NCI-H1048 (cell line): ENCODE results near the gene TAAR1.
"Not testable (repeated sequence)": the region's sequence is repeated elsewhere in the genome, so short reads cannot be mapped to it uniquely, and the experiment has no call there.

ENCODE experiments used
- DNase-seq: peaks from one replicate; lab custom pipeline; 2025; lab: John Stamatoyannopoulos, UW

Gene TAAR1

DNA sequence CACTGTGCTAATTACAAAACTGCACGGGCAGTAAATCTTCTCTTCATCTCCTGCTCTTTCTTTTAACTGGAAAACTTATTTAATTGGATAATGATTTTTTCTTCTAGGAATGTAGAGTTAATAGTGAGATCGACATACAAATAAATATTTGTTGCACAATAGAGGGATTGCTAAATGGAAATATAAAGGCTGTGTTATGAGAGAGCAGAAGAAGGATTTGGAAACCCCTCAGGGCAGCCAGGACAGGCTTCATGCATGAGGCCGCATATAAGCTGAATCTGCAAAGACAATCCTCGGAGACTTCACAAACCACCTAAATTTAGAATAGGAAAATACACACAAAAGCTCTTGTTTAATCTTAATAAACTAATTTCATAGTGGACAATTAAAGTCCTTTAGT lies 2.9 kb upstream of the TAAR1 start:
- no peak for DNase-seq

DNA sequence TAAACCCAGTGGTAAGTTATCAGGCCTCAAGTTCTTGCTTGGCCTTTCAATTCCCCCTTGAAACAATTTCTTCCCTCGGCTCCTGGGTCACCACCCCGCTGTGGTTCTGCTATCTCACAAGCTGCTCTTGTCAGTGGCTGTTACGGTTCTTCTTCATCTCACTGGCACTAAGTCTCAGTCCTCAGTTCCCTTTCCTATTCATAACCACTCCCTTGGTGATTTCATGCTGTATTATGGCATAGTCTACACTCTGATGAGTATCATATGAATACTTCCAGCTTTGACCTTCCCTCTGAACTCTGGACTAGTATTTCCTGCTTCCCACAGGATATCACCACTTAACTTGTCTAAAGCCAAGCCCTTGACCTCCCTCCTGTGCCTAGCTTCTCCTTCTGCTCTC lies 7.9 kb downstream of the TAAR1 start:
- no peak for DNase-seq

DNA sequence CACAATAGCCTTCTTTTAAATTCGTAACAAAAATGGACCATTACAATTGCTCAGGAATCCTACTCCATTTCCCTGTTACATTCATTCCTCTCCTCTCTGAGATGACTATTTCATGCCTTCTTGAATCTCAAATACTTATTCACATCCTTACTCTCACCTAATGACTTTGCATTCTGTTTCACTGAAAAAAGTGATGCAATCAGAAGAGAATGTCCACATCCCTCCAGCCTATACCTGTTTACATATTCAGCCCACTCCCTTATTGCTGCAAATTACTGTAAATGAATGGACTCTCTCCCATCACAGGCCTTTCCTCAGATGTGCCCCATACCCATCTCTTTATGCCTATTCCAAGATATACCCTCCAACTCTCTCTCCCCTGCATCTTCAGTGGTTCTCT lies 8.6 kb downstream of the TAAR1 start:
- no peak for DNase-seq

DNA sequence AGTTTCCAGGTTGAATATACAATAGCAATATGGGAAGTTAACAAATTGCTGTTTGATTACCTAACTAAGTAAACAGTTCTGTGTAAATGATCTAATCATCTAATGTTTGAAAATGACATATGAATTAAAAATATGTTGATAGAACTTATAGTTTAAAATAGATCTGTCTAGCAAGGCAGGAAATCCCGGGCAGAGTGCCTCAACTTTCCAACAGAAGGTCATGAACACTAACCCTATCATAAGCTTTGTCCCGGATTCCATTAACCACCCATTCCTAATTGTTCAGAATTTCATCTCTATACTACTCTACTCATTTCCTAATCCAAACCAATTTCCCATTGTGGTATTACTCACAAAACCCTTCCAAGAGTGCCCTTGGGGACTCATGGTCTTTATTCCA lies 10.2 kb downstream of the TAAR1 start:
- DNase-seq, result no peak

DNA sequence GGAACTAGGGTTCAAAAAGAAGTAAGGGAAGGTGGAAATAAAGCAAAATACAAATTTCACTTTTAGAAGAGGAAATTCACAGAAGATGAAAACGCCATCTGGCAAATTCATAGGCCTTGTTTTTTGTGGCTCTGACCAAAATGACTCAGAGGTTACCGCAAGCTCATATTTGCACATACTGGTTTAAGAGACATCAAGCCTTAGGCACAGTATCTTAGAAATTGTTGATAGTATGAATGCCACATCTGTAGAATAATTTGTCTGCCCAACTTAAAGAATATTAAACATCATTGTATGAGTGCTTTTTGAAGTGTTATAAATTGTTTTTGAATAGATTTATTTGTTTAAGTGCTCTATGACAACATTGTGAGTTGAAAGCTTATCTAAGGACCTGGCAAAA lies 10.6 kb downstream of the TAAR1 start:
- no peak for DNase-seq

DNA sequence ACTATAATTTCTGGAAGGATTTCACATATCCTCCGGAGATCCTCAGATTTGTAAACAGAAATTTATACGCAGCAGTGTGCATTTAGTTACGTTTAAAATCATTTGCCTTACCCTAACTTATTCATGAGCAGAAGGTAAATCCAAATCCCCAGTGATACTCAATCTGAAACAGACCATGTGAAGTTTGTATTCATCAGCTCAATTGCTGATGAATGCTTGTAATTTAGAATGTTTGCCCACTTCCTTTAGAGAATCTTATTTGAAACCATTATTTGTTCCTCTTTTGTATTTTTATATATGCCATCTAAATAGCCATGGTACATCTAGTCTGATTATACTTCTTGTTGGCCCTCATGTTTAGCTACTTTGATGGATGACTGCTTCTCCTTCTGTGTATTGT lies 15.4 kb downstream of the TAAR1 start:
- DNase-seq, result no peak

DNA sequence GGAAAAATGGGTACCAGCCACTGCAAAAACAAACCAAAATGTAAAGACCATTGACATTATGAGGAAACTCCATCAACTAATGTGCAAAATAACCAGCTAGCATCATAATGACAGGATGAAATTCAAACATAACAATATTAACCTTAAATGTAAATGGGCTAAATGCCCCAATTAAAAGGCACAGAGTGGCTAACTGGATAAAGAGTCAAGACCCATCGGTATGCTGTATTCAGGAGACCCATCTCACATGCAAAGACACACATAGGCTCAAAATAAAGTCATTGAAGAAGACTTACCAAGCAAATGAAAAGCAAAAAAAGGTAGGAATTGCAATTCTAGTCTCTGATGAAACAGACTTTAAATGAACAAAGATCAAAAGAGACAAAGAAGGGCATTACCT lies 21.8 kb downstream of the TAAR1 start:
- DNase-seq, result not testable (repeated sequence)

DNA sequence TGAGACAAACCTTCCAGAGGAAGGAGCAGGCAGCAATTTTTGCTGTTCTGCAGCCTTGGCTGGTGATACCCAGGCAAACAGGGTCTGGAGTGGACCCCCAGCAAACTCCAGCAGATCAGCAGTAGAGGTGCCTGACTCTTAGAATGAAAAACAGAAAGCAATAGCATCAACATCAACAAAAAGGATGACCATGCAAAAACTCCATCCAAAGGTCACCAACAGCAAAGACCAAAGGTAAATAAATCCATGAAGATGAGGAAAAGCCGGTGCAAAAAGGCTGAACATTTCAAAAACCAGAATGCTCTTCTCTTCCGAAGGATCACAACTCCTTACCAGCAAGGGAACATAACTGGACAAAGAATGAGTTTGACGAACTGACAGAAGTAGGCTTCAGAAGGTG lies 23.1 kb downstream of the TAAR1 start:
- DNase-seq, result not testable (repeated sequence)

DNA sequence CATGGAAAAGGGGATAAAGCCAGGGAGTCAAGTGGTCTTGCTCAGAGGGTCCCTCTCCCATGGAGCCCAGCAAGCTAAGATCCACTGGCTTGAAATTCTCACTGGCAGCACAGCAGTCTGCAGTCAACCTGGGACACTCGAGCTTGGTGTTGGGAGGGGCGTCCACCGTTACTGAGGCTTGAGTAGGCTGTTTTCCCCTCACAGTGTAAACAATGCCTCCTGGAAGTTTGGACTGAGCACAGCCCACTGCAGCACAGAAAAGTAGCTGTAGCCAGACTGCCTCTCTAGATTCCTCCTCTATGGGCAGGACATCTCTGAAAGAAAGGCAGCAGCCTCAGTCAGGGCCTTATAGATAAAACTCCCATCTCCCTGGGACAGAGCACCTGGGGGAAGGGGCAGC lies 23.7 kb downstream of the TAAR1 start:
- not testable (repeated sequence) for DNase-seq

DNA sequence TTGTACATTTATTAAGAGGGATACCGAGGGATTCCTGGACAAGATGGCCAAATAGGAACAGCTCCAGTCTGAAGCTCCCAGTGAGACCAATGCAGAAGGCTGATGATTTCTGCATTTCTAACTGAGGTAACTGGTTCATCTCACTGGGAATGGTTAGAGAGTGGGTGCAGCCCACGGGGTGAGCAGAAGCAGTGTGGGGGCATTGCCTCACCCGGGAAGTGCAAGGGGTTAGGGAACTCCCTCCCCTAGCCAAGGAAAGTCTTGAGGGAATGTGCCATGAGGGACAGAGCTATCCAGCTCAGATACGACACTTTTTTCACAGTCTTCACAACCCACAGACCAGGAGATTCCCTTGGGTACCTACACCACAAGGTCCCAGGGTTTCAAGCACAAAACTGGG lies 24.2 kb downstream of the TAAR1 start:
- DNase-seq, result no peak

DNA sequence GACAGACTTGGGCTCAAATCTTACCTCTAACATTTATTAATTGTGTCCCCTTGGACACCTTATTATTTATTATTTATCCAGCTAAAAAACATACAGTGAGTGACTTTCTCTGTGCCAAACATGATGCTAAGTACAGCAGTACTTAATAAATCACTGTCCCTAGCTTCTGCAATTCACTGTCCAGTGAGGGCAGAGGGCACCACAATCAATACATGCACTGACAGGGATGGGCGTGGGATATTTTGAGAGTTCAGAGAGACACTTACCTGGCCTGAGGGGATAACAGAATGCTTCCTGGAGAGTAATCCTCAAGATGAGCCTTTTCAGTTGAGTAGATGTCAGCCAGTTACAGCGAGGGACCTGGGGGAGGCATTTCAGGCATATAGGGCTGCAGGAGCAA lies 25.6 kb downstream of the TAAR1 start:
- DNase-seq, result no peak

DNA sequence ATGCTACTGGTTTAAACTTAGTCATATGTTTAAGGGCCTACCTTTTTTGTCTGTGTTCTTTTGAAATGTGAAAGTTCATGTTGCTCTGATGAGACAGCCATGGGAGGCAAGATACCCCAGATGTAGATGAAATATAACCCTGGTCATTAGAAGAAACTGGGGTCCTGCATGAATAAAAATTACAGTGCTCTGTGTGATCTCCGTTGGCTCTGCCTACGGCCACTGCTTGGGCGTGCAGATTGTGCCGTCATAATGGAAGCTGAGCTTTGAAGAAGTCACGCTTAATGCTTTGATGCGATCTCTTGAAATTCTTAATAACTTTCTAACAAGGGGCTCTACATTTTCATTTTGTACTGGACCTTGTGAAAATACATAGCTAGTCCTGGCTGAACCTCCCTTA lies 34.8 kb downstream of the TAAR1 start, which contains the start of gene TAAR2:
Gene TAAR2, minus strand, starts transcription at position 101 of the 400 bp plus-strand sequence. Its CDS starts 0 bp downstream, at position 101.
- no peak for DNase-seq

DNA sequence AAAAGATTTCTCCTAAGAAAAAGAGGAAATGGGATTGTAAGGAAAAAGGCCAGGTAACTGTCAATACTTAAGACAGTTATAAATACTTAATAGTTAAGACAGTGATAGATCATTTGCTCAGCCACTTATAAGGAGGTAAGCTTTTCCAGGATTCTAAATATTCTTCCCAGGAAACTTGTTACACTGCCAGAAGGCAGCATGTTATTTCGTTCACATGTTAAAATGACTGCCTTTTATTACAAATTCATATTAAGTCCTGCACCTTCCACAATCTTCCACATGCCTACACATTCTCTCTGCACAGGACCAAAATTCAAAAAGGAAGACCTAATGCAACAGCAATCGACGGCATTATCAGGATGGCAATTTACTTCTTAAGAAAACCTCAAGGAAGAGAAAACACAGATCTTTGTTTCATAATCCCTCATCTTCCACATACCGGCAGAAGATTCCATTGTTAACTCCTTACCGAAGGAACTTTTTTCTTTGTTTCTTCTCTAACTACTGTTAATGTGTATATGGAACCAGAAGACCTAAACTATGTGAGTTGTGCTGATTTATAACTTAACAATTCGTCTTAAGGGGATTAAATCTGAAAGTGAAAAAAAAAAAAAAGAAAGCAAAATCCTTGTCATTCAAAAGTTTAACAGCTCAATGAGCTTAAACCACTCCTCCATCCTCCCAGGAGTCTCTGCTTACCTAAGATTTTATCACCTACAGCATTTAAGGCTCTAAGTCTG lies 35.7 kb downstream of the TAAR1 start:
- no peak for DNase-seq

DNA sequence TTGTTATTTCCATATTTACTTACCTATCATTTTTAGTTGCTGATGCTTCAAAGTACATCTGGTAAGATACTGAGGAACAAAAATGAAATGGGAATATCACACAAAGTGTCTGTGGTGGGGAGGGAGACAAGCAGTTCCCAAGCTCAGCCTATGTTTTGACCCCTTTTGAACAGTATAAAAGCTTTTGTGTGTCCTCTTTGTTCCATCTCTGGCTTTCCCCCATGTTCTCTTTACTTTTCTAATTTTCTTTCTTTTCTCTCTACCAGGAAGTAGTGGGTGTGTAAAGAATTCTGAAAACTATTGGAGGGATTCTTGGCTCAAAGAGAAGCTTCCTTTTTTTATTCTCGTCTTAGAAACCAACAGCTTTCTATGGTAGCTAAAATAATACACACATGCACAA lies 42.3 kb downstream of the TAAR1 start:
- DNase-seq, result no peak

DNA sequence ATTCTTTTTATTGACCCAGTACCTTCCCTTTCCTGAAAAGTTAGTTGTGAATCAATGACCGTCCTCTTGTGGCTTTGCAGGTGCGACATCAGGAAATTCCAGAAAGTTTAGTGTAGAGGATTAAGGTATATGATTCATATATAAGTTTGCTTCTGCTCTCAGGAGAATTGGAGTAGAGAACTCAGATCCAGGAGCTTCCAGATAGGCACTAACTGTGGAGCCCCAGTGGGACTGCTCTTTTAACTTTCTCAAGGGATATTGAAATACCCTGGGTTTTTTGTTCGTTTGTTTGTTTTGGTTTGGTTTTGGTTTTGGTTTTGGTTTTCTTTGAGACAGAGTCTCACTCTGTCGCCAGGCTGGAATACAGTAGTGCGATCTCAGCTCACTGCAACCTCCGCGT lies 44.4 kb downstream of the TAAR1 start:
- no peak for DNase-seq

DNA sequence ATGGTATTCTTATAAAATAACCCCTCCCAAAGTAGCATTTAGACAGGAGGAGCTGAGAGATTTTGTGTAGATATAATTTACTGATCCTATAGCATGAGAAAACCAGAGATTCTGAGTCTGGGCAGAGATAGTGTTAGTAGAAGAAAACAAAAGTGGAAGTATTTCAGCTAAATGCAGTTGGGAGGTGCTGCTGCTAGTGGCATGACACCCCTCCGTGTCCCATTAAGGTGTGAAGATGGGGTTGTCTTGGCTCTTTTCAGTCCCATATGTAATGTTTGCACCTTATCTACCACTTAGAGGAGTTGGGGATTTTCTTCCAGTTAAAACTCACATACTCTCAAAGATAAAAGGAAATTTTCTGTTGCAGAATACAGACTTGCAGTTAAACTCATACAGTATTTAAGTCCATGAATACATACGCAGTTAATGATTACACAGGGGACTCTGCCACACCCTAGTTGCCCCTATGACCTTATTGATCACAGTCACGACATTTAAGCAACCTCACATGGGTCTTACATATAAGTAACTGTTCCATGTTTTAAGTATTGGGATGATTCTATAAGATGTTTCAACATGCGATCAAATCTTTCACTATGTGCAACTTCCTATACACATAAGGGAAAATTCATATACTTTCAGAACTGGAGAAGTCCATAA lies 46.4 kb downstream of the TAAR1 start:
- DNase-seq, result no peak

DNA sequence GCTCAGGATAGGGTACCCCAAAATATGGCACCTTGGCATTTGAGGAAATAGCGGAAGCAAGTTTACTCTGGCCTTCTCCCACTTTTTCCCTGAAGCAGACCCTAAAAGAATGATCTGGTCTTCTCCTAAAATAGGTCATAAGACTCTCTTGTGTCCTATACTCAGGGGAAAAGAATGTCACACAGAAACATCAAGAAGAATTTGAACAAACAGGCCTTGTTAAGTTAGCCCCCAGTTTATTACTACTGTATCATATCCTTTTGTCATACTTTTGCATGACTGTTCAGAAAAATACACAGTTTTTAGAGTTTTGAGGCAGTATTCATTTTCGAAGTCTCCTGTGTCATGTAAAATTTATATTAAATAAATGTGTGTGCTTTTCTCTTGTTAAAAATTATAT lies 47.4 kb downstream of the TAAR1 start:
- DNase-seq, result no peak

DNA sequence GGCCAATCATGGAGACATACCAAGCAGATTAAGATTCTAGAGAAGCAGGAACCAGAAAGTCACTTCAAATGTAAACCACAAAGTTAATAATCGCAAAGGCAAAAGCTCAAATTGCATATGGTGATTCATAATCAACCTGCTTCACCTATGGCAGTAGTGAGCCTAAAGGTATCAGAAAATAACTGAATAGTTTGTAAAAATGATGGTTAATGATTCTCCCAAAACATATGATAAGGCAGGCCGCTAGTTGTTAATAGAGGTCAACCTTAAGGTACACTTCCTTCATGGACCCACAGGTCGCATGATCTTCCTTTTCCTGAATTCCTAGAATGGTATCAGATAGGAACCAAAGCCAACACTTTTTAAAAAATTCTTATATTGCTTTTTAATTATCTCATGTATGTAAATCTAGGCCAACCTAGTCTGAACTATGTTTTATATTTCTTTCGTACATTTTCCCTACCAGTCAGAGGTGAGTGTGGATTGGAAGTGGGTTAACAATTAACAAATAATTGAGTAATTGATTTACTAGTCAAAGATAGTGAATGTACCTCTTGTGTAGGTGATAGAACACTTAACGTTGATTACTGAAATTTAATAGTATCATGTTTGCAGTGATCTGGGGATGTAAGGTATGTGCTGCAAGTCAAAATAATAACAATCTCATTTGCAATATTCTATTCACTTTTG lies 51.3 kb downstream of the TAAR1 start:
- no peak for DNase-seq

DNA sequence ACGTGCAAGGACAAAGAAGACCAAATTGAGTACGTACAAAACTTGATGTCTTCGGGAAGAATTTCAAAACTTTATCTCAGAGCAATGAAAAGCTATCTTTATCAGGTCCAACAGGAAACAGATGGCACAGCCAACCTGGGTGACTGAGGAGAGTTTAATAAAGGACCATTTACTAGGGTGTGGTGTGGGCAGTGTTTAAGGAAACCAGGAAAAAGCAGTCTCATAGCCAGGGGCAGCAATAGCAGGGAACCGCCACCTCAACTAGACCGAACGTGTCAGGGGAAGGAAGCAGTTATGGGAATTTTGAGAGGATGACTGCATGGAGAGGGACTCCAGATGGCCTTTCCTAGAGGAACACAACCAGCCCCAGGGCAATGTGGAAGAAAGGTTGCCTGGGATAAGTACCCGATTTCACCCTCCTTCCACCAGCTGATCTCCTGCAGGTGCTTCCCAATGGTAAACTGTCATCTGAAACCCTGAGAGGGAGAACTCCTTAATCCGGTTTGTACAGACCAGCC lies 54.3 kb downstream of the TAAR1 start:
- no peak for DNase-seq

DNA sequence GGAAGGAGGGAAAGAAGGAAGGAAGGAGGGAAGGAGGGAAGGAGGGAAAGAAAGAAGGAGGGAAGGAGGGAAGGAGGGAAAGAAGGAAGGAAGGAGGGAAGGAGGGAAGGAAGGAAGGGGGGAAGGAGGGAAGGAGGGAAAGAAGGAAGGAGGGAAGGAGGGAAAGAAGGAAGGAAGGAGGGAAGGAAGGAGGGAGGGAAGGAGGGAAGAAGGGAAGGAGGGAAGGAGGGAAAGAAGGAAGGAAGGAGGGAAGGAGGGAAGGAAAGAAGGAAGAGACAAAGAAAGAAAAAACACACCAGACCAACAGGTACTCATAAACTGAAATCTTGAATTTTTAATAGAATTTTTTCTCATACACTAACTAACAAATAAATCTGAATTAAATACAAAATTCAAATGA lies 58.1 kb downstream of the TAAR1 start:
- not testable (repeated sequence) for DNase-seq

DNA sequence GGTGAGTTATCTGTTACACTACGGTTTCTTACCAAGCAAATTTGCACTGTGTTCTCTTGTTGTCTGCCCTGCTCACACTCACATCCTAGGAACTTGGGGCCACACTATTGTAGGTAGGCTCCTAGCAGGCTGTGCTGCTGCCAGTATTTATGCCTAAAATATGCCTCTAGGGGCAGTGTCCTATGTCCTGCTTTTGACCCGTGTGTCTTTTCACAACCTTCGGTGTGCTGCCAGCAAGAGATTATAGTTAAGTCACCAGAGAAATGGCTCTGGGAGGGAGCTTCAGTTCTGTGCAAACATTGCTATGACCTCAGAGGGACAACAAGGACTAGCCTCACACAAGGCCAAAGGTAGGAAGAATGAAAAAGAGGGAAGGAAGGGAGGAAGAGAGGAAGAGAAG lies 60.5 kb downstream of the TAAR1 start:
- no peak for DNase-seq

DNA sequence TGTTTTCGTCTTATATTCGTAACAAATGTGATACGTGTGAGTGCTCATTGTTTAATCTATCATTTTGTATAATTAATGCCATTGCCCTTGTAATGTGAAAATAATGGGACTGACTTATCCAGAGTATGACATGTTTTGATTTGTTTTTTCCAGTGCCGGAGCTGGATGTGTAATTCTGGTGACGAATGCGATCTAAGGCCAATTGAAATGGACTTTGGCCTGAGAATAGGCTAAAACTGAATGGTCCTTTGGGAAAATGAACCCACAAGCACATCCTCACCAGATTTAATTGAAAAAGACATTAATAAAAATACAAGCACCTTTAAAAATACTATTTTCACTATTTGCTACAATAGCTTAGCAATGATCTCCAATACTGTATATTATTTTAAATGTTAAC lies 62.8 kb downstream of the TAAR1 start:
- DNase-seq, result no peak
